Measurements from ENCODE around the gene UBQLN1. TPM values are rescaled to one million over a fixed set of nuclear protein-coding genes. Genes with fewer than 3 reads are reported as not detected.

UBQLN1 gene
- total RNA-seq, 1 experiment from 2014 or later: 111 TPM

Other genes starting within 250 kb of the UBQLN1 start
- gene FRMD3, start 169.6 kb downstream of the UBQLN1 start, total RNA-seq (2021): 0.48 and 0.55 TPM in 2 replicates
- gene IDNK, start 84.8 kb downstream of the UBQLN1 start, total RNA-seq (2021): 0.59 and 1.4 TPM in 2 replicates
- gene GKAP1, start 109.8 kb upstream of the UBQLN1 start, total RNA-seq (2021): 5.4 and 6.2 TPM in 2 replicates
- gene KIF27, start 213.5 kb upstream of the UBQLN1 start, total RNA-seq (2021): 2.9 TPM in 2 replicates

All from H9 (cell line).